PC-3 (cell line): ENCODE data around the gene ARHGEF37.
"Not testable (repeated sequence)": the region's sequence is repeated elsewhere in the genome, so short reads cannot be mapped to it uniquely, and the experiment has no call there.

Experiments used
- EZH2 ChIP-seq: fragments of 300-600 bp; sonication (generic); IDR thresholded peaks from one replicate; pipeline ENCODE4 v1.6.1; 2017; ENCODE audit warnings: antibody characterized with exemption, mild to moderate bottlenecking, low read length; ENCODE audit not compliant: unreplicated experiment
- EZH2phosphoT487 ChIP-seq: fragments of 300-600 bp; sonication (generic); IDR thresholded peaks from 2 replicates; pipeline ENCODE4 v1.6.1; 2018; ENCODE audit warnings: mild to moderate bottlenecking, antibody characterized with exemption, low read length, borderline replicate concordance

DNA sequence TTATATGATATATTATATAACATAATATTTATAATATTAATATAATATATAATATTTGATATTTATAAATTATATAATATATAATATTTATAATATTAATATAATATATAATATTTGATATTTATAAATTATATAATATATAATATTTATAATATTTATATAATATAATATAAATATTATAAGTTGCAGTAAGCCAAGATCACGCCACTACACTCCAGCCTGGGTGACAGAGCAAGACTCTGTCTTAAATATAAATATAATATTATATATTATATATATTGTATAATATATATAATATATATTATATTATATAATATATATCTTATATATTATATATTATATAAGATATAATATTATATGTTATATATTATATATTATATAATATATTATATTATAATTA, 68.4 kb downstream of the ARHGEF37 start:
- not testable (repeated sequence) for TF ChIP-seq EZH2, EZH2phosphoT487
